IMR-90 (cell line): ENCODE results near the gene VILL. TPM values are rescaled to one million over a fixed set of nuclear protein-coding genes. Genes with fewer than 3 reads are reported as not detected.

Source experiments
- ATAC-seq: fragments of 200-7000 bp; cut with Tn5 transposase; 2 replicates; pipeline ENCODE4 v1.9.1; 2020; ENCODE audit warnings: low read depth, mild to moderate bottlenecking, moderate library complexity
- BruUV-seq: library from RNA; stranded (reverse); fragments of 400-500 nt; replicated peaks from 2 replicates; lab custom pipeline; 2021; lab: Mats Ljungman, UMichigan
- CTCF ChIA-PET: fragments of 300-600 bp; formaldehyde crosslinking; extraction: SDS; loops from one replicate; lab custom pipeline; 2021; ENCODE audit warnings: antibody characterized with exemption; lab: Yijun Ruan, JAX
- POLR2A ChIA-PET: fragments of 300-600 bp; sonication (Branson Sonifier 250); formaldehyde crosslinking; loops from one replicate; lab custom pipeline; 2022; ENCODE audit warnings: antibody characterized with exemption; ENCODE audit not compliant: unreplicated experiment; lab: Charles Lee
- DNase-seq: peaks from one replicate; pipeline ENCODE4 v3.0.0; 2013
- H2AFZ ChIP-seq: replicated peaks from 2 replicates; pipeline ENCODE3; 2013; ENCODE audit warnings: low read length, mild to moderate bottlenecking; ENCODE audit not compliant: poor library complexity
- H2AK5ac ChIP-seq: 2 replicates; pipeline ENCODE4 v1.6.1; 2013; ENCODE audit warnings: low read depth, low read length, inconsistent platforms
- H2AK9ac ChIP-seq: replicated peaks from 2 replicates; pipeline ENCODE3; 2013; ENCODE audit warnings: mild to moderate bottlenecking, low read depth, low read length, moderate library complexity; ENCODE audit not compliant: poor library complexity
- H2BK120ac ChIP-seq: 2 replicates; pipeline ENCODE4 v1.6.1; 2013; ENCODE audit warnings: low read depth, low read length, inconsistent platforms
- H2BK15ac ChIP-seq: 3 replicates; pipeline ENCODE4 v1.6.1; 2013; ENCODE audit warnings: low read depth, low read length, inconsistent platforms
- H2BK20ac ChIP-seq: 2 replicates; pipeline ENCODE4 v1.6.1; 2013; ENCODE audit warnings: low read depth, mild to moderate bottlenecking, inconsistent platforms, low read length, moderate library complexity
- H2BK5ac ChIP-seq: 2 replicates; pipeline ENCODE4 v1.6.1; 2013; ENCODE audit warnings: mild to moderate bottlenecking, low read depth, low read length, inconsistent platforms; ENCODE audit not compliant: poor library complexity, severe bottlenecking
- H3K14ac ChIP-seq: replicated peaks from 2 replicates; pipeline ENCODE4 v1.6.1; 2013; ENCODE audit warnings: low read depth, low read length, inconsistent platforms
- H3K18ac ChIP-seq: 2 replicates; pipeline ENCODE4 v1.6.1; 2013; ENCODE audit warnings: low read depth, low read length, control low read depth
- H3K23ac ChIP-seq: 2 replicates; pipeline ENCODE4 v1.6.1; 2013; ENCODE audit warnings: low read depth, low read length, inconsistent platforms
- H3K27ac ChIP-seq: 2 replicates; pipeline ENCODE4 v1.5.1; 2013; ENCODE audit warnings: mild to moderate bottlenecking, control low read depth, low read length; ENCODE audit not compliant: insufficient read depth
- H3K27me3 ChIP-seq: 2 replicates; pipeline ENCODE4 v1.6.1; 2013; ENCODE audit warnings: low read length; ENCODE audit not compliant: control insufficient read depth, insufficient read depth
- H3K36me3 ChIP-seq: 2 replicates; pipeline ENCODE4 v1.6.1; 2013; ENCODE audit warnings: low read length, mixed read lengths; ENCODE audit not compliant: control insufficient read depth, insufficient read depth
- H3K4ac ChIP-seq: 2 replicates; pipeline ENCODE4 v1.6.1; 2013; ENCODE audit warnings: low read depth, low read length, inconsistent platforms
- H3K4me1 ChIP-seq: 2 replicates; pipeline ENCODE4 v1.6.1; 2013; ENCODE audit warnings: low read length, mixed read lengths; ENCODE audit not compliant: control insufficient read depth, insufficient read depth
- H3K4me2 ChIP-seq: 2 replicates; pipeline ENCODE4 v1.6.1; 2013; ENCODE audit warnings: low read depth, mild to moderate bottlenecking, control low read depth, low read length, moderate library complexity
- H3K4me3 ChIP-seq: 2 replicates; pipeline ENCODE4 v1.5.1; 2013; ENCODE audit warnings: low read depth, mild to moderate bottlenecking, control low read depth, low read length, moderate library complexity; ENCODE audit not compliant: insufficient read depth
- H3K56ac ChIP-seq: 2 replicates; pipeline ENCODE4 v1.6.1; 2013; ENCODE audit warnings: low read length, inconsistent platforms; ENCODE audit not compliant: insufficient read depth; ENCODE audit errors: extremely low read depth
- H3K79me1 ChIP-seq, 2 experiments: 2 replicates each; pipeline ENCODE4 v1.6.1; 2013; ENCODE audit warnings: low read length in 2 of 2, inconsistent platforms in 1 of 2, low read depth in 1 of 2
- H3K9ac ChIP-seq: 2 replicates; pipeline ENCODE4 v1.6.1; 2013; ENCODE audit warnings: low read depth, low read length, control low read depth
- H3K9me1 ChIP-seq: 2 replicates; pipeline ENCODE4 v1.6.1; 2013; ENCODE audit warnings: low read length, inconsistent platforms; ENCODE audit not compliant: insufficient read depth
- H3K9me3 ChIP-seq: 2 replicates; pipeline ENCODE4 v1.6.1; 2013; ENCODE audit warnings: low read length; ENCODE audit not compliant: control insufficient read depth, insufficient read depth
- H4K20me1 ChIP-seq: 2 replicates; pipeline ENCODE4 v1.6.1; 2013; ENCODE audit warnings: low read length, inconsistent platforms; ENCODE audit not compliant: insufficient read depth
- H4K5ac ChIP-seq: 2 replicates; pipeline ENCODE4 v1.6.1; 2013; ENCODE audit warnings: mild to moderate bottlenecking, low read depth, low read length, control low read depth
- H4K8ac ChIP-seq, 2 experiments: 2 replicates each; pipeline ENCODE4 v1.6.1; 2013; ENCODE audit warnings: low read depth in 2 of 2, low read length in 2 of 2, control low read depth in 1 of 2, inconsistent platforms in 1 of 2
- H4K91ac ChIP-seq: 2 replicates; pipeline ENCODE4 v1.6.1; 2013; ENCODE audit warnings: low read depth, low read length, inconsistent platforms; ENCODE audit not compliant: insufficient read depth
- CHD1 ChIP-seq: IDR thresholded peaks from 2 replicates; pipeline ENCODE4 v1.6.1; 2012; ENCODE audit warnings: low read depth, low read length, improper control_type of control experiment
- MXI1 ChIP-seq: IDR thresholded peaks from 2 replicates; pipeline ENCODE4 v1.6.1; 2012; ENCODE audit warnings: low read depth, mild to moderate bottlenecking, low read length, moderate library complexity, borderline replicate concordance
- RCOR1 ChIP-seq: IDR thresholded peaks from 2 replicates; pipeline ENCODE4 v1.6.1; 2012; ENCODE audit warnings: mild to moderate bottlenecking, low read length, improper control_type of control experiment; ENCODE audit not compliant: insufficient replicate concordance
- WGBS, 2 experiments: methylation state at CpG; one replicate each; pipeline versions ENCODE4 v1.1.5 to v1.1.7; 2013; ENCODE audit warnings: missing lambda C conversion rate in 2 of 2; ENCODE audit not compliant: insufficient read length in 1 of 2; ENCODE audit errors: extremely low coverage in 2 of 2; 5-methylcytosine and 5-hydroxymethylcytosine counted together
- dilution Hi-C: fragments of 300-500 bp; cut with HindIII; formaldehyde crosslinking; loops from one replicate; pipeline ENCODE4 v1.14.3; 2018; ENCODE audit warnings: low sequenced_read_pairs; ENCODE audit not compliant: unreplicated experiment
- in situ Hi-C: fragments of 300-500 bp; cut with MboI; formaldehyde crosslinking; loops from 3 replicates; pipeline ENCODE4 v1.14.3; 2019; ENCODE audit warnings: low sequenced_read_pairs, inconsistent platforms, mixed read lengths
- intact Hi-C: fragments of 100-400 bp; cut with micrococcal nuclease; formaldehyde crosslinking; loops from 2 replicates; pipeline ENCODE4 v1.10.0; 2022
- polyA plus RNA-seq, 3 experiments: library from polyadenylated mRNA; depleted of rRNA; stranded (reverse); fragments of >200 nt; gene quantifications; 2 replicates each; pipeline ENCODE4 v1.2.3, GENCODE V29; 2012; ENCODE audit warnings: low replicate concordance in 1 of 3
- total RNA-seq: library from RNA; depleted of rRNA; stranded (reverse); fragments of >200 nt; gene quantifications from 2 replicates; pipeline ENCODE4 v1.2.3, GENCODE V29; 2012
- TF ChIP-seq, protein P1 (sequence below): conservative IDR thresholded peaks from 2 replicates; pipeline ENCODE4 v1.5.1; 2012; ENCODE audit warnings: mild to moderate bottlenecking, low read depth, low read length, improper control_type of control experiment

The VILL gene
- total and polyA plus RNA-seq, 2 of the 4 experiments (the other 2 are of a cell fraction): 2.3 to 4.7 TPM

DNA sequence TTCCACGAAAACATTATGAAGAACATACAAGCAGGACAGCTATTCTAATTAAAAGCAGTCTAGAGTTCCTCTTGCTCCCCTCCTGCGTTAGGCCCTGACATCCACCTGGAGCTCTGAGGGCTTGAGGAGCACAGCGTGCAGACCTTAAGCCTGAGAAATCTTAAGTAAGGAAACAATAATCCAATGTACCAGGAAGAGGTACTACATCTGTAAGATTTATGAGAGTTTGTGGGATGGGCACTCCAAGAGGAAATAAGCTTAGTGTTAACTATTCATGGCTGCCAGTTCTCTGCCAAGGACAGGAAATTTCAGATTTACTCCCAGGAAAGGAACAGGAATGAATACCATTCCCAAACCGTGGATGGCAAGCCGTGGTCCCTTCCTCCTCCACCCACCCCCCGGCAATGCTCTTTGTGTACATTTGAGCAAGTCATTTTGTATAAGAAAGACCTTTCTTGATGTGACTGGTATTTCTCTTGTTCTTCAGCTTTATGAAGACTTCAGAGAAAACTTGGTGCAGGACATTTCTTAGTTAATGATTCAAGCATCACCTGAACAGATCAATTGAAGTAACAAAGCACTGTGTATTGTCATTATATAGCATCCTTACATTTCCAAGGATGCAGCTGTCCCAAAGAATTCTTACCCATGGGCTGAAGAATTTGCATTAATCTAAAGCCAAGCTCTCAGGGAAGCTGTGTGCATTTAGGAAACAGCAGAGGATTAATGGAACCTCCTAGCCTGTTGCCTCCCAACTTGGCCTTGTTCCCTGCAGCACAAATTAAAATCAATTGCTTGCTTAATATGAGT lies 28.8 kb upstream of the VILL start (continued):
- TF ChIP-seq MXI1: no peak

DNA sequence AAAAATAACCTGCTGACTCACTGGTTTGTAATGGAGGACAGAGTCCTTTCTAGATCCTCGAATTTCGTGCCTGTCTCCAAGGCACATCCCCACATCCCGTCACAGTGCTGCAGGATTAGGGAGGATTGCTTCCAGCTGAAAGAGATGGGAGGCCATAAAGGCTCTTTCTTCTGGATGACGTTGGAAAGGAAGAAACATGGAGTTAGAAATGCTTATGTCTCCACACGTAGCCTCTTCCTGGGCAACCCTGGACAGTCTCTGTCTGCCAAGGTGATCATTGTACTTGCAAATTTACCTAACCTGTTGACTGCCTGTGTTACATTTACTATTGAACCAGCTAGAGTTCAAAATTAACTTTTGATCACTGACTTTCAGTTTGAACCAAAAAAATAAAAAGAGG lies 27.6 kb upstream of the VILL start:
- in situ Hi-C loops (loop anchor here (5.0 kb wide), 1 partner anchor 106 kb away; no protein-coding TSS in a partner anchor), intact Hi-C loops (no loop called here), dilution Hi-C loops (no loop called here)
- no peak for DNase-seq
- H2BK120ac ChIP-seq: no peak overlapping the region
- no peak overlapping the region for H3K4me2 ChIP-seq
- H3K9ac ChIP-seq: no peak overlapping the region
- peak overlapping the region; percentile 35; the same call in 1 of the 2 replicates for H3K4ac ChIP-seq
- no peak overlapping the region for H3K4me3 ChIP-seq
- H3K4me1 ChIP-seq: peaks cover 4% of the 10 kb centered on the region; the same call in 1 of the 2 replicates
- H4K91ac ChIP-seq: no peak overlapping the region
- no peak overlapping the region for H2AFZ ChIP-seq
- H3K9me3 ChIP-seq: no peaks in the 10 kb centered on the region
- H2BK5ac ChIP-seq: no peak overlapping the region
- BruUV-seq: no TSS peak
- no peak overlapping the region for H2AK5ac ChIP-seq
- H2AK9ac ChIP-seq: no peak overlapping the region
- CTCF ChIA-PET: interaction anchor here (1.0 kb wide), 1 partner anchor 108 kb away, joined by 5 read pairs; no protein-coding TSS in a partner anchor
- H3K18ac ChIP-seq: no peak overlapping the region
- H4K8ac ChIP-seq: peak overlapping the region in 1 of 2 experiments; percentile 37; a peak in 1 of 4 replicates
- POLR2A ChIA-PET: no interaction called here
- H4K5ac ChIP-seq: no peak overlapping the region
- H3K27me3 ChIP-seq: no peaks in the 10 kb centered on the region
- ATAC-seq: no peak
- H3K56ac ChIP-seq: no peak overlapping the region
- peaks cover 5% of the 10 kb centered on the region for H3K9me1 ChIP-seq
- peaks cover 6% of the 10 kb centered on the region; the same call in 1 of the 2 replicates for H4K20me1 ChIP-seq
- H3K79me1 ChIP-seq: peaks cover 4 to 15% of the 10 kb centered on the region in 2 experiments; a peak in 2 of 4 replicates
- H2BK15ac ChIP-seq: no peak overlapping the region
- peak overlapping the region; percentile 63; the same call in 1 of the 2 replicates for H3K23ac ChIP-seq
- H3K14ac ChIP-seq: peak overlapping the region; percentile 52; the same call in 1 of the 2 replicates
- 80% methylated on average over 1 of the region's 5 CpGs; no CpG with 5 or more reads in 1 of the 2 experiments for WGBS, 2 experiments
- no peak overlapping the region for H2BK20ac ChIP-seq
- no peak overlapping the region for H3K27ac ChIP-seq
- TF ChIP-seq CHD1 (no peak), MXI1 (no peak), RCOR1 (no peak)
- TF ChIP-seq, protein P1, sequence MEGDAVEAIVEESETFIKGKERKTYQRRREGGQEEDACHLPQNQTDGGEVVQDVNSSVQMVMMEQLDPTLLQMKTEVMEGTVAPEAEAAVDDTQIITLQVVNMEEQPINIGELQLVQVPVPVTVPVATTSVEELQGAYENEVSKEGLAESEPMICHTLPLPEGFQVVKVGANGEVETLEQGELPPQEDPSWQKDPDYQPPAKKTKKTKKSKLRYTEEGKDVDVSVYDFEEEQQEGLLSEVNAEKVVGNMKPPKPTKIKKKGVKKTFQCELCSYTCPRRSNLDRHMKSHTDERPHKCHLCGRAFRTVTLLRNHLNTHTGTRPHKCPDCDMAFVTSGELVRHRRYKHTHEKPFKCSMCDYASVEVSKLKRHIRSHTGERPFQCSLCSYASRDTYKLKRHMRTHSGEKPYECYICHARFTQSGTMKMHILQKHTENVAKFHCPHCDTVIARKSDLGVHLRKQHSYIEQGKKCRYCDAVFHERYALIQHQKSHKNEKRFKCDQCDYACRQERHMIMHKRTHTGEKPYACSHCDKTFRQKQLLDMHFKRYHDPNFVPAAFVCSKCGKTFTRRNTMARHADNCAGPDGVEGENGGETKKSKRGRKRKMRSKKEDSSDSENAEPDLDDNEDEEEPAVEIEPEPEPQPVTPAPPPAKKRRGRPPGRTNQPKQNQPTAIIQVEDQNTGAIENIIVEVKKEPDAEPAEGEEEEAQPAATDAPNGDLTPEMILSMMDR: no peak
- H3K36me3 ChIP-seq: peaks cover 3% of the 10 kb centered on the region; the same call in 1 of the 2 replicates
